Thoracic aorta (tissue), 2 donors: Measurements from ENCODE around the gene FAXC. TPM values are rescaled to one million over a fixed set of nuclear protein-coding genes. Genes with fewer than 3 reads are reported as not detected.

Experiments
- ATAC-seq: fragments of 150-250 bp; one replicate; pipeline ENCODE4 v1.8.0; 2017; ENCODE audit warnings: low read depth; ENCODE audit not compliant: insufficient number of reproducible peaks, low FRiP score
- DNase-seq: peaks from one replicate; pipeline ENCODE4 v3.0.0-alpha.2; 2020; ENCODE audit warnings: low spot score
- H3K27ac ChIP-seq, 2 donors: fragments of 200-600 bp; sonication (generic); 1 replicate in 1 of 2; 2 replicates in 1 of 2; pipeline ENCODE4 v1.5.1; 2016; ENCODE audit warnings: mild to moderate bottlenecking in 2 of 2, moderate library complexity in 2 of 2
- H3K27me3 ChIP-seq: fragments of 200-600 bp; sonication (generic); replicated peaks from 2 replicates; pipeline ENCODE4 v1.6.0; 2016; ENCODE audit warnings: mild to moderate bottlenecking; ENCODE audit not compliant: insufficient read depth
- H3K36me3 ChIP-seq: fragments of 200-600 bp; sonication (generic); one replicate; pipeline ENCODE4 v1.5.1; 2016
- H3K4me1 ChIP-seq, 2 donors: fragments of 200-600 bp; sonication (generic); 1 replicate in 1 of 2; 2 replicates in 1 of 2; pipeline versions ENCODE4 v1.5.1 to v1.6.0; 2016; ENCODE audit warnings: low read depth in 2 of 2, mild to moderate bottlenecking in 1 of 2; ENCODE audit not compliant: control insufficient read depth in 1 of 2
- H3K4me3 ChIP-seq: fragments of 200-600 bp; sonication (generic); 2 replicates; pipeline ENCODE4 v1.5.1; 2016; ENCODE audit warnings: mild to moderate bottlenecking
- H3K9me3 ChIP-seq: fragments of 200-600 bp; sonication (generic); 2 replicates; pipeline ENCODE4 v1.5.1; 2016
- CTCF ChIP-seq: fragments of 200-600 bp; sonication (generic); IDR thresholded peaks from one replicate; pipeline ENCODE4 v1.5.1; 2019; ENCODE audit warnings: antibody characterized with exemption
- total RNA-seq, 2 donors: library from RNA; depleted of rRNA; stranded (reverse); fragments of >200 nt; gene quantifications; one replicate each; pipeline versions ENCODE4 v1.1.0 to v1.2.3, GENCODE V29; 2016

The FAXC gene
- under 1 TPM; 0.81 to 0.99 TPM for total RNA-seq

GRCh38 chr6:99349171-99350141 lies at the start of gene FAXC:
TSS of gene FAXC (minus strand) at chr6:99349674. CDS start at chr6:99349372, 302 bp downstream.
- peaks cover 7 to 11% of the 10 kb centered on the region in 2 donors for H3K4me1 ChIP-seq
- H3K36me3 ChIP-seq, result no peaks in the 10 kb centered on the region
- DNase-seq (no peak), ATAC-seq (peak; percentile 58)
- peak; percentile 31 for TF ChIP-seq CTCF
- H3K4me3 ChIP-seq, result peak within 1 kb of the TSS; percentile 88
- no peaks in the 10 kb centered on the region for H3K27me3 ChIP-seq
- H3K27ac ChIP-seq, result peak within 1 kb of the TSS; percentile 41 to 47
- H3K9me3 ChIP-seq, result no peaks in the 10 kb centered on the region

- no peak for TF ChIP-seq CTCF
- peaks cover 14% of the 10 kb centered on the region for H3K36me3 ChIP-seq
Measured at GRCh38 chr6:99397287-99397686, 47.8 kb upstream of the FAXC start.

GRCh38 chr6:99393698-99394531 lies 44.4 kb upstream of the FAXC start, which contains the start of gene COQ3:
TSS of gene COQ3 (minus strand) at chr6:99394195. CDS start at chr6:99394179, 16 bp downstream.
- ATAC-seq, result peak; percentile 23
- H3K36me3 ChIP-seq, result no peaks in the 10 kb centered on the region
- H3K4me1 ChIP-seq, result peaks cover 0 to 5% of the 10 kb centered on the region in 2 donors
- H3K4me3 ChIP-seq, result peak within 1 kb of the TSS; percentile 92
- peak within 1 kb of the TSS; percentile 68 to 73 for H3K27ac ChIP-seq
- no peaks in the 10 kb centered on the region for H3K9me3 ChIP-seq
- peak; percentile 7 for DNase-seq
- TF ChIP-seq CTCF, result no peak
- no peaks in the 10 kb centered on the region for H3K27me3 ChIP-seq

More at GRCh38 chr6:99397287-99397686, 47.8 kb upstream of the FAXC start:
- Histone ChIP-seq H3K27me3 (no peaks in the 10 kb centered on the region), H3K4me1 (peaks cover 0 to 5% of the 10 kb centered on the region in 2 donors), H3K9me3 (no peaks in the 10 kb centered on the region), H3K4me3 (no peak overlapping the region), H3K27ac (no peak overlapping the region)
- ATAC-seq (no peak), DNase-seq (no peak)

- TF ChIP-seq CTCF, result no peak
- H3K27me3 ChIP-seq, result no peaks in the 10 kb centered on the region
- no peaks in the 10 kb centered on the region for H3K36me3 ChIP-seq
- peak overlapping the region; percentile 92 for H3K4me3 ChIP-seq
- ATAC-seq (no peak), DNase-seq (no peak)
- peak overlapping the region; percentile 68 to 73 for H3K27ac ChIP-seq
- H3K4me1 ChIP-seq, result peaks cover 0 to 5% of the 10 kb centered on the region in 2 donors
- no peaks in the 10 kb centered on the region for H3K9me3 ChIP-seq
Measured at GRCh38 chr6:99393366-99393697, 43.9 kb upstream of the FAXC start.

- no peak overlapping the region for H3K4me3 ChIP-seq
- no peaks in the 10 kb centered on the region for H3K36me3 ChIP-seq
- H3K27me3 ChIP-seq, result no peaks in the 10 kb centered on the region
- ATAC-seq (no peak), DNase-seq (no peak)
- no peak overlapping the region for H3K27ac ChIP-seq
- H3K4me1 ChIP-seq, result peaks cover 0 to 5% of the 10 kb centered on the region in 2 donors
- no peaks in the 10 kb centered on the region for H3K9me3 ChIP-seq
- no peak for TF ChIP-seq CTCF
Measured at GRCh38 chr6:99390896-99391295, 41.4 kb upstream of the FAXC start.
